CD14-positive monocyte (primary cell): ENCODE measurements around the gene TEX48. TPM values are rescaled to one million over a fixed set of nuclear protein-coding genes. Genes with fewer than 3 reads are reported as not detected.

Experiments used
- DNase-seq, 3 donors: peaks; one replicate each; pipeline ENCODE4 v3.0.0-alpha.2; 2011 to 2022
- H2AFZ ChIP-seq: 2 replicates; pipeline ENCODE4 v1.6.0; 2012; ENCODE audit warnings: mild to moderate bottlenecking, low read depth, low read length, inconsistent platforms; ENCODE audit not compliant: insufficient read depth, poor library complexity, severe bottlenecking
- H3K27ac ChIP-seq, 2 donors: 1 replicate in 1 of 2; 2 replicates in 1 of 2; pipeline ENCODE4 v1.5.1; 2012 to 2013; ENCODE audit warnings: low read length in 2 of 2, control low read depth in 1 of 2, inconsistent platforms in 1 of 2, low read depth in 1 of 2, mild to moderate bottlenecking in 1 of 2
- H3K27me3 ChIP-seq, 2 donors: one replicate each; pipeline versions ENCODE4 v1.6.0 to v1.6.1; 2011 to 2013; ENCODE audit warnings: low read length in 2 of 2; ENCODE audit not compliant: control insufficient read depth in 2 of 2, insufficient read depth in 2 of 2
- H3K36me3 ChIP-seq, 2 donors: replicated peaks in 1 of 2; 1 replicate in 1 of 2; 2 replicates in 1 of 2; pipeline versions ENCODE4 v1.5.1 to v1.6.1; 2012 to 2013; ENCODE audit warnings: low read length in 2 of 2, control low read depth in 1 of 2, inconsistent platforms in 1 of 2, mild to moderate bottlenecking in 1 of 2; ENCODE audit not compliant: insufficient read depth in 2 of 2, control insufficient read depth in 1 of 2
- H3K4me1 ChIP-seq, 2 donors: 1 replicate in 1 of 2; 2 replicates in 1 of 2; pipeline versions ENCODE4 v1.5.1 to v1.6.1; 2012 to 2013; ENCODE audit warnings: low read length in 2 of 2, control low read depth in 1 of 2, inconsistent platforms in 1 of 2, mild to moderate bottlenecking in 1 of 2, moderate library complexity in 1 of 2; ENCODE audit not compliant: insufficient read depth in 2 of 2, control insufficient read depth in 1 of 2
- H3K4me2 ChIP-seq: replicated peaks from 2 replicates; pipeline ENCODE3; 2012; ENCODE audit warnings: low read length, moderate library complexity, mild to moderate bottlenecking; ENCODE audit not compliant: poor library complexity, severe bottlenecking; ENCODE audit errors: extremely low read depth
- H3K4me3 ChIP-seq, 3 experiments: fragments of 200-600 bp in 1 of 3; sonication (generic) in 1 of 3; replicated peaks in 1 of 3; 1 replicate in 2 of 3; 2 replicates in 1 of 3; pipeline ENCODE4 v1.5.1; 2011 to 2013; ENCODE audit warnings: low read length in 3 of 3, mild to moderate bottlenecking in 3 of 3, control low read depth in 2 of 3, low read depth in 2 of 3, inconsistent platforms in 1 of 3, moderate library complexity in 1 of 3
- H3K79me2 ChIP-seq: 2 replicates; pipeline ENCODE4 v1.6.0; 2012; ENCODE audit warnings: mild to moderate bottlenecking, control low read depth, inconsistent platforms, low read length, moderate library complexity; ENCODE audit not compliant: insufficient read depth
- H3K9ac ChIP-seq: 2 replicates; pipeline ENCODE4 v1.6.0; 2017; ENCODE audit warnings: low read length, mild to moderate bottlenecking; ENCODE audit not compliant: insufficient read depth, poor library complexity, severe bottlenecking
- H3K9me3 ChIP-seq, 2 donors: replicated peaks in 1 of 2; 1 replicate in 1 of 2; 2 replicates in 1 of 2; pipeline versions ENCODE4 v1.5.1 to v1.6.1; 2012 to 2013; ENCODE audit warnings: low read length in 2 of 2, control low read depth in 1 of 2; ENCODE audit not compliant: control insufficient read depth in 1 of 2, insufficient read depth in 1 of 2
- H4K20me1 ChIP-seq: 2 replicates; pipeline ENCODE4 v1.6.0; 2012; ENCODE audit warnings: mild to moderate bottlenecking, low read length, control low read depth, moderate library complexity; ENCODE audit not compliant: insufficient read depth
- H3K27ac Mint-ChIP-seq, 7 donors: one replicate each; pipeline ENCODE4 v1.8.0; 2020; ENCODE audit warnings: mild to moderate bottlenecking in 7 of 7, mixed read lengths in 7 of 7, moderate library complexity in 6 of 7, inconsistent platforms in 2 of 7
- H3K27me3 Mint-ChIP-seq, 3 donors: one replicate each; pipeline ENCODE4 v1.8.0; 2021 to 2022; ENCODE audit warnings: low read depth in 3 of 3, mild to moderate bottlenecking in 3 of 3, mixed read lengths in 3 of 3, moderate library complexity in 3 of 3, inconsistent platforms in 1 of 3
- H3K36me3 Mint-ChIP-seq, 2 donors: one replicate each; pipeline ENCODE4 v1.8.0; 2020; ENCODE audit warnings: mixed read lengths in 2 of 2, inconsistent platforms in 1 of 2, mild to moderate bottlenecking in 1 of 2
- H3K4me1 Mint-ChIP-seq: one replicate; pipeline ENCODE4 v1.8.0; 2020; ENCODE audit warnings: mild to moderate bottlenecking, mixed read lengths
- H3K4me3 Mint-ChIP-seq, 2 donors: one replicate each; pipeline ENCODE4 v1.8.0; 2020; ENCODE audit warnings: mild to moderate bottlenecking in 2 of 2, mixed read lengths in 2 of 2, moderate library complexity in 1 of 2
- H3K9me3 Mint-ChIP-seq, 7 donors: one replicate each; pipeline ENCODE4 v1.8.0; 2020 to 2022; ENCODE audit warnings: mixed read lengths in 7 of 7, mild to moderate bottlenecking in 6 of 7, moderate library complexity in 6 of 7, inconsistent platforms in 2 of 7
- CTCF ChIP-seq: fragments of 200-600 bp; IDR thresholded peaks from one replicate; pipeline ENCODE4 v1.8.0; 2022; ENCODE audit warnings: antibody characterized with exemption, mild to moderate bottlenecking
- WGBS: methylation state at CpG from one replicate; pipeline ENCODE4 v1.1.5; 2013; ENCODE audit warnings: missing lambda C conversion rate; ENCODE audit not compliant: insufficient coverage; 5-methylcytosine and 5-hydroxymethylcytosine counted together
- intact Hi-C, 2 donors: fragments of 100-400 bp; cut with micrococcal nuclease; formaldehyde crosslinking; loops; one replicate each; pipeline versions ENCODE4 v1.15.0 to v1.15.1; 2023
- polyA plus RNA-seq, 3 donors: library from polyadenylated mRNA; depleted of rRNA in 1 of 3; unstranded in 2 of 3; stranded (reverse) in 1 of 3; fragments of 300-500 nt in 2 of 3; fragments of >200 nt in 1 of 3; fragmentation: Illumina TruSeq in 2 of 3; gene quantifications; 1 replicate in 2 of 3; 2 replicates in 1 of 3; pipeline ENCODE4 v1.2.3, GENCODE V29; 2012 to 2021

TEX48 gene
- polyA plus RNA-seq, 3 donors, result not detected

- Mint-ChIP-seq H3K27me3 (peaks cover 0 to 2% (median 0%) of the 10 kb centered on the region in 3 donors), H3K4me3 (no peak overlapping the region), H3K36me3 (no peaks in the 10 kb centered on the region), H3K27ac (no peak overlapping the region), H3K9me3 (peaks cover 0 to 2% (median 0%) of the 10 kb centered on the region in 7 donors), H3K4me1 (peaks cover 3% of the 10 kb centered on the region)
- no peak for TF ChIP-seq CTCF
- Histone ChIP-seq H3K4me3 (no peak overlapping the region), H3K27me3 (no peaks in the 10 kb centered on the region), H3K9me3 (no peaks in the 10 kb centered on the region), H3K79me2 (no peaks in the 10 kb centered on the region), H3K27ac (no peak overlapping the region), H2AFZ (no peak overlapping the region), H4K20me1 (no peaks in the 10 kb centered on the region), H3K4me1 (no peaks in the 10 kb centered on the region), H3K4me2 (no peak overlapping the region), H3K36me3 (no peaks in the 10 kb centered on the region), H3K9ac (no peak overlapping the region)
- 100% methylated on average over 1 of the region's 4 CpGs for WGBS
- no peak for DNase-seq
- intact Hi-C loops, result no loop called here
Measured at GRCh38 chr9:114697951-114698351, 16.0 kb upstream of the TEX48 start.

- Mint-ChIP-seq H3K9me3 (peaks cover 0 to 2% (median 0%) of the 10 kb centered on the region in 7 donors), H3K36me3 (no peaks in the 10 kb centered on the region), H3K4me3 (no peak overlapping the region), H3K27me3 (peaks cover 0 to 2% (median 0%) of the 10 kb centered on the region in 3 donors), H3K27ac (peak overlapping the region in 1 of 7 donors; percentile 82), H3K4me1 (peaks cover 3% of the 10 kb centered on the region)
- TF ChIP-seq CTCF, result no peak
- Histone ChIP-seq H3K36me3 (no peaks in the 10 kb centered on the region), H4K20me1 (no peaks in the 10 kb centered on the region), H3K4me1 (no peaks in the 10 kb centered on the region), H3K9me3 (no peaks in the 10 kb centered on the region), H2AFZ (no peak overlapping the region), H3K27ac (no peak overlapping the region), H3K27me3 (no peaks in the 10 kb centered on the region), H3K4me2 (no peak overlapping the region), H3K4me3 (no peak overlapping the region), H3K79me2 (no peaks in the 10 kb centered on the region), H3K9ac (no peak overlapping the region)
- no peak for DNase-seq
- intact Hi-C loops, result no loop called here
- WGBS, result 9% methylated on average over 3 of the region's 7 CpGs
Measured at GRCh38 chr9:114696814-114697544, 15.0 kb upstream of the TEX48 start.
